ENCODE data around the gene SRGAP1.

The SRGAP1 gene

GRCh38 chr12:63929426-63929825 lies 84.9 kb downstream of the SRGAP1 start:
- Histone ChIP-seq H3K36me3 (ENCODE audit: control insufficient read depth, insufficient read depth, low read length) (no peaks in the 10 kb centered on the region), H3K4me3 (ENCODE audit: low read depth, low read length) (no peak overlapping the region), H3K4me1 (ENCODE audit: control insufficient read depth, insufficient read depth, low read length) (peaks cover 7% of the 10 kb centered on the region), H3K9ac (ENCODE audit: low read depth, low read length) (no peak overlapping the region), H3K9me3 (ENCODE audit: control insufficient read depth, insufficient read depth, low read length) (no peaks in the 10 kb centered on the region), H3K27me3 (ENCODE audit: control insufficient read depth, insufficient read depth, low read length) (no peaks in the 10 kb centered on the region)

GRCh38 chr12:63930971-63931370 lies 86.5 kb downstream of the SRGAP1 start:
- no peaks in the 10 kb centered on the region for H3K36me3 ChIP-seq (ENCODE audit: control insufficient read depth, insufficient read depth, low read length)
- H3K27me3 ChIP-seq (ENCODE audit: control insufficient read depth, insufficient read depth, low read length), result no peaks in the 10 kb centered on the region
- no peaks in the 10 kb centered on the region for H3K9me3 ChIP-seq (ENCODE audit: control insufficient read depth, insufficient read depth, low read length)
- H3K4me1 ChIP-seq (ENCODE audit: control insufficient read depth, insufficient read depth, low read length), result peaks cover 7% of the 10 kb centered on the region
- H3K9ac ChIP-seq (ENCODE audit: low read depth, low read length), result no peak overlapping the region
- no peak overlapping the region for H3K4me3 ChIP-seq (ENCODE audit: low read depth, low read length)

GRCh38 chr12:63931703-63932102 lies 87.2 kb downstream of the SRGAP1 start:
- Histone ChIP-seq H3K9ac (ENCODE audit: low read depth, low read length) (no peak overlapping the region), H3K4me1 (ENCODE audit: control insufficient read depth, insufficient read depth, low read length) (peaks cover 7% of the 10 kb centered on the region), H3K36me3 (ENCODE audit: control insufficient read depth, insufficient read depth, low read length) (no peaks in the 10 kb centered on the region), H3K9me3 (ENCODE audit: control insufficient read depth, insufficient read depth, low read length) (no peaks in the 10 kb centered on the region), H3K27me3 (ENCODE audit: control insufficient read depth, insufficient read depth, low read length) (no peaks in the 10 kb centered on the region), H3K4me3 (ENCODE audit: low read depth, low read length) (no peak overlapping the region)

GRCh38 chr12:63934936-63935335 lies 90.4 kb downstream of the SRGAP1 start:
- H3K4me1 ChIP-seq (ENCODE audit: control insufficient read depth, insufficient read depth, low read length), result peaks cover 7% of the 10 kb centered on the region
- H3K9ac ChIP-seq (ENCODE audit: low read depth, low read length), result no peak overlapping the region
- H3K4me3 ChIP-seq (ENCODE audit: low read depth, low read length), result no peak overlapping the region
- H3K9me3 ChIP-seq (ENCODE audit: control insufficient read depth, insufficient read depth, low read length), result no peaks in the 10 kb centered on the region
- H3K36me3 ChIP-seq (ENCODE audit: control insufficient read depth, insufficient read depth, low read length), result no peaks in the 10 kb centered on the region
- no peaks in the 10 kb centered on the region for H3K27me3 ChIP-seq (ENCODE audit: control insufficient read depth, insufficient read depth, low read length)

- peaks cover 7% of the 10 kb centered on the region for H3K4me1 ChIP-seq (ENCODE audit: control insufficient read depth, insufficient read depth, low read length)
- no peaks in the 10 kb centered on the region for H3K27me3 ChIP-seq (ENCODE audit: control insufficient read depth, insufficient read depth, low read length)
- H3K4me3 ChIP-seq (ENCODE audit: low read depth, low read length), result no peak overlapping the region
- H3K9ac ChIP-seq (ENCODE audit: low read depth, low read length), result no peak overlapping the region
- no peaks in the 10 kb centered on the region for H3K9me3 ChIP-seq (ENCODE audit: control insufficient read depth, insufficient read depth, low read length)
- H3K36me3 ChIP-seq (ENCODE audit: control insufficient read depth, insufficient read depth, low read length), result no peaks in the 10 kb centered on the region
These were observed 90.9 kb downstream of the SRGAP1 start for GRCh38 chr12:63935361-63935760.

GRCh38 chr12:63937378-63938316 lies 93.1 kb downstream of the SRGAP1 start:
- no peaks in the 10 kb centered on the region for H3K36me3 ChIP-seq (ENCODE audit: control insufficient read depth, insufficient read depth, low read length)
- H3K9me3 ChIP-seq (ENCODE audit: control insufficient read depth, insufficient read depth, low read length), result no peaks in the 10 kb centered on the region
- peaks cover 3% of the 10 kb centered on the region for H3K4me1 ChIP-seq (ENCODE audit: control insufficient read depth, insufficient read depth, low read length)
- H3K27me3 ChIP-seq (ENCODE audit: control insufficient read depth, insufficient read depth, low read length), result no peaks in the 10 kb centered on the region
- H3K4me3 ChIP-seq (ENCODE audit: low read depth, low read length), result no peak overlapping the region
- no peak overlapping the region for H3K9ac ChIP-seq (ENCODE audit: low read depth, low read length)

- H3K9ac ChIP-seq (ENCODE audit: low read depth, low read length), result no peak overlapping the region
- H3K36me3 ChIP-seq (ENCODE audit: control insufficient read depth, insufficient read depth, low read length), result no peaks in the 10 kb centered on the region
- H3K9me3 ChIP-seq (ENCODE audit: control insufficient read depth, insufficient read depth, low read length), result no peaks in the 10 kb centered on the region
- peaks cover 3% of the 10 kb centered on the region for H3K4me1 ChIP-seq (ENCODE audit: control insufficient read depth, insufficient read depth, low read length)
- H3K4me3 ChIP-seq (ENCODE audit: low read depth, low read length), result no peak overlapping the region
- H3K27me3 ChIP-seq (ENCODE audit: control insufficient read depth, insufficient read depth, low read length), result no peaks in the 10 kb centered on the region
These were observed 96.0 kb downstream of the SRGAP1 start for GRCh38 chr12:63940310-63941005.

- no peaks in the 10 kb centered on the region for H3K36me3 ChIP-seq (ENCODE audit: control insufficient read depth, insufficient read depth, low read length)
- no peak overlapping the region for H3K9ac ChIP-seq (ENCODE audit: low read depth, low read length)
- H3K4me1 ChIP-seq (ENCODE audit: control insufficient read depth, insufficient read depth, low read length), result peaks cover 3% of the 10 kb centered on the region
- no peaks in the 10 kb centered on the region for H3K9me3 ChIP-seq (ENCODE audit: control insufficient read depth, insufficient read depth, low read length)
- H3K27me3 ChIP-seq (ENCODE audit: control insufficient read depth, insufficient read depth, low read length), result no peaks in the 10 kb centered on the region
- H3K4me3 ChIP-seq (ENCODE audit: low read depth, low read length), result no peak overlapping the region
These were observed 96.8 kb downstream of the SRGAP1 start for GRCh38 chr12:63941166-63941800.

GRCh38 chr12:63941879-63942278 lies 97.4 kb downstream of the SRGAP1 start:
- no peaks in the 10 kb centered on the region for H3K9me3 ChIP-seq (ENCODE audit: control insufficient read depth, insufficient read depth, low read length)
- H3K9ac ChIP-seq (ENCODE audit: low read depth, low read length), result no peak overlapping the region
- H3K4me1 ChIP-seq (ENCODE audit: control insufficient read depth, insufficient read depth, low read length), result peaks cover 3% of the 10 kb centered on the region
- no peak overlapping the region for H3K4me3 ChIP-seq (ENCODE audit: low read depth, low read length)
- no peaks in the 10 kb centered on the region for H3K27me3 ChIP-seq (ENCODE audit: control insufficient read depth, insufficient read depth, low read length)
- no peaks in the 10 kb centered on the region for H3K36me3 ChIP-seq (ENCODE audit: control insufficient read depth, insufficient read depth, low read length)

- Histone ChIP-seq H3K9ac (ENCODE audit: low read depth, low read length) (no peak overlapping the region), H3K4me1 (ENCODE audit: control insufficient read depth, insufficient read depth, low read length) (peaks cover 3% of the 10 kb centered on the region), H3K4me3 (ENCODE audit: low read depth, low read length) (no peak overlapping the region), H3K9me3 (ENCODE audit: control insufficient read depth, insufficient read depth, low read length) (no peaks in the 10 kb centered on the region), H3K36me3 (ENCODE audit: control insufficient read depth, insufficient read depth, low read length) (no peaks in the 10 kb centered on the region), H3K27me3 (ENCODE audit: control insufficient read depth, insufficient read depth, low read length) (no peaks in the 10 kb centered on the region)
These were observed 98.2 kb downstream of the SRGAP1 start for GRCh38 chr12:63942464-63943241.

GRCh38 chr12:63944034-63944579 lies 99.6 kb downstream of the SRGAP1 start:
- Histone ChIP-seq H3K9ac (ENCODE audit: low read depth, low read length) (no peak overlapping the region), H3K9me3 (ENCODE audit: control insufficient read depth, insufficient read depth, low read length) (no peaks in the 10 kb centered on the region), H3K4me3 (ENCODE audit: low read depth, low read length) (no peak overlapping the region), H3K36me3 (ENCODE audit: control insufficient read depth, insufficient read depth, low read length) (no peaks in the 10 kb centered on the region), H3K4me1 (ENCODE audit: control insufficient read depth, insufficient read depth, low read length) (peaks cover 3% of the 10 kb centered on the region), H3K27me3 (ENCODE audit: control insufficient read depth, insufficient read depth, low read length) (no peaks in the 10 kb centered on the region)
